HCT116 (cell line): ENCODE measurements around the gene SOX6. TPM values are rescaled to one million over a fixed set of nuclear protein-coding genes. Genes with fewer than 3 reads are reported as not detected.

Experiments
- ATAC-seq: fragments of 200-7000 bp; cut with Tn5 transposase; 2 replicates; pipeline ENCODE4 v1.9.1; 2020; ENCODE audit warnings: mild to moderate bottlenecking, moderate library complexity
- BruUV-seq: library from RNA; stranded (reverse); fragments of 400-500 nt; replicated peaks from 2 replicates; lab custom pipeline; 2021; lab: Mats Ljungman, UMichigan
- CTCF ChIA-PET: fragments of 300-600 bp; sonication (Branson Sonifier 250); formaldehyde crosslinking; loops from one replicate; lab custom pipeline; 2021; ENCODE audit warnings: antibody characterized with exemption; lab: Charles Lee
- POLR2A ChIA-PET: fragments of 300-600, 350-600 bp; sonication (Branson Sonifier 250); formaldehyde crosslinking; loops from one replicate; lab custom pipeline; 2021; ENCODE audit warnings: antibody characterized with exemption; lab: Charles Lee
- RAD21 ChIA-PET, 2 experiments: fragments of 300-600 bp; sonication (Branson Sonifier 250); formaldehyde crosslinking; loops; one replicate each; lab custom pipeline; 2023; ENCODE audit warnings: low total read pairs in 2 of 2; ENCODE audit not compliant: uncharacterized antibody in 2 of 2, unreplicated experiment in 2 of 2, low non-redundant PET in 1 of 2; lab: Charles Lee
- DNase-seq: peaks from one replicate; pipeline ENCODE4 v3.0.0-alpha.2; 2010; ENCODE audit warnings: low read depth, low spot score
- H2AFZ ChIP-seq: fragments of 200-600 bp; shearing (Covaris generic), sonication (generic); 2 replicates; pipeline ENCODE4 v1.6.1; 2017; ENCODE audit warnings: low read depth, mixed run types, mixed read lengths, antibody characterized with exemption, low read length; ENCODE audit not compliant: poor library complexity, severe bottlenecking
- H3K27ac ChIP-seq: 2 replicates; pipeline ENCODE4 v1.5.1; 2012; ENCODE audit warnings: low read depth, low read length
- H3K27me3 ChIP-seq: fragments of 200-600 bp; sonication (generic); 2 replicates; pipeline ENCODE4 v1.6.1; 2016; ENCODE audit warnings: mixed run types, low read length, mixed read lengths; ENCODE audit not compliant: insufficient read depth
- H3K36me3 ChIP-seq, 2 experiments: fragments of 200-500 bp in 1 of 2; fragments of 200-600 bp in 1 of 2; sonication (Bioruptor generic) in 1 of 2; sonication (generic) in 1 of 2; 2 replicates each; pipeline versions ENCODE4 v1.5.1 to v1.6.1; 2014 to 2016; ENCODE audit warnings: low read length in 2 of 2, inconsistent platforms in 1 of 2, mixed read lengths in 1 of 2, mixed run types in 1 of 2; ENCODE audit not compliant: insufficient read depth in 2 of 2, control insufficient read depth in 1 of 2
- H3K4me1 ChIP-seq, 2 experiments: fragments of 200-600 bp in 1 of 2; sonication (generic) in 1 of 2; 2 replicates each; pipeline versions ENCODE4 v1.5.1 to v1.6.1; 2012 to 2017; ENCODE audit warnings: low read length in 2 of 2, inconsistent platforms in 1 of 2, mild to moderate bottlenecking in 1 of 2, mixed read lengths in 1 of 2, mixed run types in 1 of 2, moderate library complexity in 1 of 2; ENCODE audit not compliant: insufficient read depth in 2 of 2, control insufficient read depth in 1 of 2
- H3K4me2 ChIP-seq: fragments of 200-600 bp; sonication (generic); 2 replicates; pipeline ENCODE4 v1.6.1; 2017; ENCODE audit warnings: mixed run types, low read length, mixed read lengths
- H3K4me3 ChIP-seq, 2 experiments: fragments of 200-600 bp in 1 of 2; sonication (generic) in 1 of 2; replicated peaks in 1 of 2; 2 replicates each; pipeline ENCODE4 v1.5.1; 2011 to 2016; ENCODE audit warnings: low read length in 2 of 2, control low read depth in 1 of 2, low read depth in 1 of 2, mild to moderate bottlenecking in 1 of 2, mixed read lengths in 1 of 2, mixed run types in 1 of 2
- H3K79me2 ChIP-seq: fragments of 200-600 bp; sonication (generic); 2 replicates; pipeline ENCODE4 v1.6.1; 2017; ENCODE audit warnings: mild to moderate bottlenecking, mixed run types, low read length, moderate library complexity, mixed read lengths; ENCODE audit not compliant: insufficient read depth
- H3K9ac ChIP-seq: fragments of 200-600 bp; sonication (generic); 2 replicates; pipeline ENCODE4 v1.6.1; 2016; ENCODE audit warnings: low read length, mixed read lengths
- H3K9me2 ChIP-seq: fragments of 200-600 bp; sonication (generic), shearing (Covaris generic); 2 replicates; pipeline ENCODE4 v1.6.1; 2017; ENCODE audit warnings: mixed run types, mild to moderate bottlenecking, moderate library complexity; ENCODE audit not compliant: insufficient read depth
- H3K9me3 ChIP-seq, 2 experiments: fragments of 200-500 bp in 1 of 2; fragments of 200-600 bp in 1 of 2; sonication (Bioruptor generic) in 1 of 2; sonication (generic) in 1 of 2; 2 replicates each; pipeline ENCODE4 v1.6.1; 2014 to 2017; ENCODE audit warnings: low read length in 2 of 2, mixed read lengths in 2 of 2, inconsistent platforms in 1 of 2, low read depth in 1 of 2, mild to moderate bottlenecking in 1 of 2, mixed run types in 1 of 2, moderate library complexity in 1 of 2; ENCODE audit not compliant: control insufficient read depth in 1 of 2, insufficient read depth in 1 of 2
- H4K20me1 ChIP-seq: fragments of 200-600 bp; sonication (generic), shearing (Covaris generic); 2 replicates; pipeline ENCODE4 v1.6.1; 2017; ENCODE audit warnings: mixed run types, mild to moderate bottlenecking, moderate library complexity; ENCODE audit not compliant: insufficient read depth
- CBX3 ChIP-seq: IDR thresholded peaks from 2 replicates; pipeline ENCODE4 v1.6.1; 2012; ENCODE audit warnings: low read depth
- CEBPB ChIP-seq: IDR thresholded peaks from 2 replicates; pipeline ENCODE4 v1.6.1; 2012; ENCODE audit warnings: low read depth
- EGR1 ChIP-seq: IDR thresholded peaks from 2 replicates; pipeline ENCODE4 v1.6.1; 2012; ENCODE audit warnings: low read depth
- EZH2 ChIP-seq: fragments of 200-600 bp; sonication (generic); IDR thresholded peaks from 2 replicates; pipeline ENCODE4 v1.6.1; 2017; ENCODE audit warnings: antibody characterized with exemption, mixed run types
- EZH2phosphoT487 ChIP-seq: fragments of 200-600 bp; IDR thresholded peaks from 2 replicates; pipeline ENCODE4 v1.6.1; 2018; ENCODE audit warnings: antibody characterized with exemption, borderline replicate concordance
- JUND ChIP-seq: IDR thresholded peaks from 2 replicates; pipeline ENCODE4 v1.6.1; 2012
- MAX ChIP-seq: IDR thresholded peaks from 2 replicates; pipeline ENCODE4 v1.6.1; 2012
- POLR2A ChIP-seq: IDR thresholded peaks from 2 replicates; pipeline ENCODE4 v1.7.0; 2011; ENCODE audit warnings: borderline replicate concordance; ENCODE audit not compliant: insufficient read depth, insufficient read length; ENCODE audit errors: extremely low read depth
- POLR2AphosphoS5 ChIP-seq: IDR thresholded peaks from 2 replicates; pipeline ENCODE4 v1.6.1; 2011; ENCODE audit warnings: mild to moderate bottlenecking, low read depth, low read length, moderate library complexity
- RAD21 ChIP-seq: IDR thresholded peaks from 2 replicates; pipeline ENCODE4 v1.6.1; 2012; ENCODE audit warnings: low read depth, mild to moderate bottlenecking
- REST ChIP-seq: IDR thresholded peaks from 2 replicates; pipeline ENCODE4 v1.6.1; 2012; ENCODE audit warnings: low read depth
- SP1 ChIP-seq: IDR thresholded peaks from 2 replicates; pipeline ENCODE4 v1.6.1; 2012; ENCODE audit warnings: low read depth
- SRF ChIP-seq: IDR thresholded peaks from 2 replicates; pipeline ENCODE4 v1.6.1; 2012; ENCODE audit warnings: low read depth
- TCF7L2 ChIP-seq: IDR thresholded peaks from 2 replicates; pipeline ENCODE4 v1.7.0; 2011; ENCODE audit warnings: borderline replicate concordance, inconsistent platforms; ENCODE audit not compliant: insufficient read depth, insufficient read length; ENCODE audit errors: extremely low read depth
- ZBTB33 ChIP-seq: IDR thresholded peaks from 2 replicates; pipeline ENCODE4 v1.6.1; 2011; ENCODE audit warnings: mild to moderate bottlenecking, low read length, moderate library complexity; ENCODE audit not compliant: insufficient replicate concordance; ENCODE audit errors: extremely low read depth
- intact Hi-C: fragments of 100-400 bp; cut with micrococcal nuclease; formaldehyde crosslinking; loops from 2 replicates; pipeline ENCODE4 v1.10.0; 2022
- total RNA-seq: library from RNA; stranded (reverse); gene quantifications from one replicate; pipeline ENCODE4 v1.2.1, GENCODE V29; 2021; ENCODE audit not compliant: unreplicated experiment

The SOX6 gene
- total RNA-seq, 1 experiment from 2014 or later = 0.81 TPM

GRCh38 chr11:16110886-16111285 lies 245.5 kb downstream of the SOX6 start:
- ATAC-seq (no peak), DNase-seq (no peak)
- no peaks in the 10 kb centered on the region for H3K9me2 ChIP-seq
- intact Hi-C loops = no loop called here
- H3K79me2 ChIP-seq = no peaks in the 10 kb centered on the region
- H3K4me3 ChIP-seq = no peak overlapping the region
- TF ChIP-seq ZBTB33 (no peak), JUND (no peak), POLR2A (no peak), TCF7L2 (no peak), RAD21 (no peak), CEBPB (no peak), CBX3 (no peak), MAX (no peak), SP1 (no peak), EGR1 (no peak), POLR2AphosphoS5 (no peak), SRF (no peak), EZH2phosphoT487 (no peak), REST (no peak), EZH2 (no peak)
- no peak overlapping the region for H3K27ac ChIP-seq
- ChIA-PET RAD21 (no interaction called here), POLR2A (no interaction called here), CTCF (no interaction called here)
- no peaks in the 10 kb centered on the region for H3K4me1 ChIP-seq
- H3K9ac ChIP-seq = no peak overlapping the region
- no peak overlapping the region for H2AFZ ChIP-seq
- peaks cover 26% of the 10 kb centered on the region for H3K27me3 ChIP-seq
- H4K20me1 ChIP-seq = no peaks in the 10 kb centered on the region
- no peaks in the 10 kb centered on the region for H3K36me3 ChIP-seq
- no peak overlapping the region for H3K4me2 ChIP-seq
- BruUV-seq = no TSS peak
- no peaks in the 10 kb centered on the region for H3K9me3 ChIP-seq
